NT2/D1 (cell line): ENCODE results near the gene CYFIP2.

Experiments
- YY1 ChIP-seq: IDR thresholded peaks from 2 replicates; pipeline ENCODE4 v1.6.1; 2011; ENCODE audit not compliant: insufficient read length, insufficient read depth
- ZNF274 ChIP-seq: IDR thresholded peaks from 2 replicates; pipeline ENCODE4 v1.6.1; 2011; ENCODE audit warnings: mild to moderate bottlenecking, low read depth, low read length

- no peak for TF ChIP-seq ZNF274
- no peak for TF ChIP-seq YY1
These were observed 24.4 kb upstream of the CYFIP2 start for GRCh38 chr5:157241483-157241882.
